Stimulated activated CD4-positive, alpha-beta T cell treated with anti-CD3 and anti-CD28 coated beads, TNF-alpha, amount 100 ng/mL, for 24 hours (primary cell): ENCODE measurements around the gene INHBB.

ENCODE experiments used
- DNase-seq, 3 experiments: peaks; one replicate each; pipeline ENCODE4 v3.0.0-alpha.2; 2020; ENCODE audit warnings: low read depth in 3 of 3

INHBB gene

GRCh38 chr2:120355780-120356266, 9.9 kb downstream of the INHBB start:
- no peak for DNase-seq

GRCh38 chr2:120357768-120358167, 11.8 kb downstream of the INHBB start:
- no peak for DNase-seq

GRCh38 chr2:120358734-120359465, 13.0 kb downstream of the INHBB start:
- DNase-seq = no peak

GRCh38 chr2:120360307-120360855, 14.4 kb downstream of the INHBB start:
- no peak for DNase-seq

- DNase-seq = no peak
These were observed 17.0 kb downstream of the INHBB start for GRCh38 chr2:120362926-120363325.

GRCh38 chr2:120365236-120365793, 19.4 kb downstream of the INHBB start:
- no peak for DNase-seq

- DNase-seq = no peak
These were observed 20.8 kb downstream of the INHBB start for GRCh38 chr2:120366698-120367097.

GRCh38 chr2:120367221-120367620, 21.3 kb downstream of the INHBB start:
- DNase-seq = no peak

- DNase-seq = no peak
These were observed 21.7 kb downstream of the INHBB start for GRCh38 chr2:120367649-120368048.

- no peak for DNase-seq
These were observed 22.1 kb downstream of the INHBB start for GRCh38 chr2:120368086-120368485.

GRCh38 chr2:120369250-120369649, 23.3 kb downstream of the INHBB start:
- no peak for DNase-seq

- no peak for DNase-seq
These were observed 26.2 kb downstream of the INHBB start for GRCh38 chr2:120371969-120372625.

- no peak for DNase-seq
These were observed 26.9 kb downstream of the INHBB start for GRCh38 chr2:120372816-120373215.

- no peak for DNase-seq
These were observed 27.5 kb downstream of the INHBB start for GRCh38 chr2:120373424-120373823.

GRCh38 chr2:120374821-120375220, 28.9 kb downstream of the INHBB start:
- DNase-seq = no peak

GRCh38 chr2:120375251-120376020, 29.5 kb downstream of the INHBB start:
- no peak for DNase-seq

- no peak for DNase-seq
These were observed 30.2 kb downstream of the INHBB start for GRCh38 chr2:120376101-120376500.

GRCh38 chr2:120376679-120377640, 31.0 kb downstream of the INHBB start:
- DNase-seq = no peak

- DNase-seq = no peak
These were observed 32.7 kb downstream of the INHBB start for GRCh38 chr2:120378605-120379004.
